Stomach (tissue), 9 donors: Measurements from ENCODE around the gene SMAGP. TPM values are rescaled to one million over a fixed set of nuclear protein-coding genes. Genes with fewer than 3 reads are reported as not detected.

Experiments
- DNase-seq, 2 donors: peaks; one replicate each; pipeline versions ENCODE4 v3.0.0 to v3.0.0-alpha.2; 2013 to 2019
- H3K27ac ChIP-seq, 5 donors: fragments of 200-600 bp in 4 of 5; sonication (generic) in 4 of 5; one replicate each; pipeline ENCODE4 v1.5.1; 2013 to 2019; ENCODE audit warnings: mild to moderate bottlenecking in 1 of 5, moderate library complexity in 1 of 5
- H3K27me3 ChIP-seq, 3 donors: fragments of 200-600 bp; sonication (generic); one replicate each; pipeline ENCODE4 v1.5.1; 2017 to 2019; ENCODE audit warnings: mixed run types in 1 of 3
- H3K36me3 ChIP-seq, 4 donors: fragments of 200-600 bp; sonication (generic); 1 replicate in 3 of 4; 2 replicates in 1 of 4; pipeline ENCODE4 v1.5.1; 2016 to 2019
- H3K4me1 ChIP-seq, 4 donors: fragments of 200-600 bp; sonication (generic); one replicate each; pipeline ENCODE4 v1.5.1; 2016 to 2019
- H3K4me3 ChIP-seq, 4 donors: fragments of 200-600 bp; sonication (generic) in 3 of 4; one replicate each; pipeline ENCODE4 v1.5.1; 2016 to 2019; ENCODE audit warnings: mild to moderate bottlenecking in 1 of 4
- H3K9me3 ChIP-seq, 4 donors: fragments of 200-600 bp; sonication (generic); one replicate each; pipeline ENCODE4 v1.5.1; 2016 to 2019
- CTCF ChIP-seq, 7 experiments: fragments of 450-650 bp in 4 of 7; fragments of 200-600 bp in 3 of 7; sonication (generic) in 3 of 7; IDR thresholded peaks; one replicate each; pipeline ENCODE4 v1.5.1; 2016 to 2019; ENCODE audit warnings: antibody characterized with exemption in 7 of 7, control low read depth in 2 of 7, mild to moderate bottlenecking in 1 of 7
- EP300 ChIP-seq: sonication (generic); formaldehyde crosslinking; IDR thresholded peaks from one replicate; pipeline ENCODE4 v1.6.1; 2017; ENCODE audit warnings: antibody characterized with exemption
- POLR2A ChIP-seq, 4 donors: fragments of 450-650 bp; IDR thresholded peaks; one replicate each; pipeline ENCODE4 v1.6.1; 2016; ENCODE audit warnings: antibody characterized with exemption in 4 of 4, control low read depth in 2 of 4, mild to moderate bottlenecking in 1 of 4, moderate library complexity in 1 of 4
- POLR2AphosphoS5 ChIP-seq, 3 donors: sonication (generic); formaldehyde crosslinking; IDR thresholded peaks; one replicate each; pipeline ENCODE4 v1.6.1; 2016; ENCODE audit warnings: antibody characterized with exemption in 3 of 3
- WGBS, 5 donors: extraction: QIAGEN DNeasy Blood & Tissue Kit in 3 of 5; methylation state at CpG; one replicate each; pipeline versions ENCODE4 v1.1.5 to v1.1.7; 2013 to 2018; 5-methylcytosine and 5-hydroxymethylcytosine counted together
- intact Hi-C: fragments of 100-400 bp; cut with DNase I; formaldehyde crosslinking; loops from one replicate; pipeline ENCODE4 v1.15.1; 2023; ENCODE audit warnings: low total_unique reads
- polyA plus RNA-seq, 3 donors: library from polyadenylated mRNA; stranded (reverse); fragments of 200-250 nt; gene quantifications; one replicate each; pipeline ENCODE4 v1.2.3, GENCODE V29; 2013
- total RNA-seq, 5 donors: library from RNA; depleted of rRNA; stranded (reverse); fragments of >200 nt; gene quantifications; one replicate each; pipeline versions ENCODE4 v1.1.0 to v1.2.3, GENCODE V29; 2014 to 2016
- donor health status: healthy with polysubstance abuse.
- donor health status: Bipolar disorder and iron deficiency.
- donor health status: healthy.

Gene SMAGP
- total and polyA plus RNA-seq, 8 donors: 2.3 to 74.9 (median 27.6) TPM

DNA sequence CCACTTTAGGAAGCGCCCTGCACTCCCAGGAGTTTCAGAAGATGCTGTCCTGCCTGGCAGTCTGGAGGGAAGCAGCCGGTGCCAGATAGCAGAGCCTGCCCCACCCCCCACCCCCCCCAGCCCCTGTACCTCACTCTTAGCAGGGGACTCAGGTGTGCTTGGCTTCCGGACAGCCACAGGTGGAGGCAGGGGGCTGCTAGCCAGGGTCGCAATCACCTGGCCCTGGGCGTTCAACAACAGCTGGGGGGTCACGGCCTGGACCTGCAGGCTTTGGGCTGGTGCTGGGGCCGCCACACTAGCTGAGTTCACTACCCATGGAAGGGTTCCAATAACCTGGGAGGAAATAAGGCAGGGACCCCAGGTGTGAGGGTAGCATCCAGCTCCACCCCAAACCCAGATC, 74.4 kb downstream of the SMAGP start:
- no peak overlapping the region for H3K4me3 ChIP-seq
- intact Hi-C loops: no loop called here
- H3K27ac ChIP-seq: no peak overlapping the region
- H3K9me3 ChIP-seq: no peaks in the 10 kb centered on the region
- no peaks in the 10 kb centered on the region for H3K27me3 ChIP-seq
- no peak for DNase-seq
- peaks cover 0 to 53% (median 46%) of the 10 kb centered on the region in 4 donors for H3K36me3 ChIP-seq
- H3K4me1 ChIP-seq: no peaks in the 10 kb centered on the region
- TF ChIP-seq EP300 (no peak), POLR2A (IDR thresholded peaks at IDR 0.05) (no peak), CTCF (IDR thresholded peaks at IDR 0.05) (no peak), POLR2AphosphoS5 (IDR thresholded peaks at IDR 0.05) (no peak)
- 88 to 99% (median 93%) methylated on average over 4 to 7 of the region's 7 CpGs for WGBS, 5 donors

Other genes with a start within 250 kb of the SMAGP start
- 100 to 1,000 TPM in 2 of 5 donors, 10 to 100 TPM in 3; 29.0 to 348 (median 94.2) TPM for gene SLC11A2, start 244.0 kb downstream of the SMAGP start, total RNA-seq
- 10 to 100 TPM in 2 of 3 donors, 1 to 10 TPM in 1; 5.0 to 15.9 (median 10.3) TPM for gene SLC11A2, start 244.0 kb downstream of the SMAGP start, polyA plus RNA-seq
- gene LETMD1, start 222.1 kb downstream of the SMAGP start, total RNA-seq: 100 to 1,000 TPM in 2 of 5 donors, 10 to 100 TPM in 3; 33.6 to 527 (median 92.9) TPM
- gene LETMD1, start 222.1 kb downstream of the SMAGP start, polyA plus RNA-seq: 10 to 100 TPM; 41.8 to 79.4 (median 70.6) TPM
- 100 to 1,000 TPM in 1 of 5 donors, 10 to 100 TPM in 4; 12.5 to 117 (median 22.9) TPM for gene CSRNP2, start 186.8 kb downstream of the SMAGP start, total RNA-seq
- gene CSRNP2, start 186.8 kb downstream of the SMAGP start, polyA plus RNA-seq: 1 to 10 TPM; 6.0 to 8.8 (median 6.9) TPM
- gene TFCP2, start 97.3 kb downstream of the SMAGP start, total RNA-seq: 10 to 100 TPM in 2 of 5 donors, 1 to 10 TPM in 3; 6.7 to 56.2 (median 8.2) TPM
- 10 to 100 TPM in 1 of 3 donors, 1 to 10 TPM in 2; 8.6 to 10.5 (median 9.8) TPM for gene TFCP2, start 97.3 kb downstream of the SMAGP start, polyA plus RNA-seq
- gene POU6F1, start 52.4 kb downstream of the SMAGP start, total RNA-seq: 10 to 100 TPM in 3 of 5 donors, 1 to 10 TPM in 2; 5.9 to 16.8 (median 12.9) TPM
- 1 to 10 TPM; 3.8 to 5.7 (median 5.1) TPM for gene POU6F1, start 52.4 kb downstream of the SMAGP start, polyA plus RNA-seq
- gene DAZAP2, start 31.6 kb downstream of the SMAGP start, total RNA-seq: 100 to 1,000 TPM in 3 of 5 donors, 10 to 100 TPM in 2; 37.4 to 149 (median 144) TPM
- gene DAZAP2, start 31.6 kb downstream of the SMAGP start, polyA plus RNA-seq: 100 to 1,000 TPM; 141 to 547 (median 311) TPM
- 10 to 100 TPM in 3 of 5 donors, 1 to 10 TPM in 2; 3.5 to 33.0 (median 14.6) TPM for gene BIN2, start 53.8 kb upstream of the SMAGP start, total RNA-seq
- 1 to 10 TPM; 2.2 to 4.4 (median 3.4) TPM for gene BIN2, start 53.8 kb upstream of the SMAGP start, polyA plus RNA-seq
- gene CELA1, start 76.3 kb upstream of the SMAGP start, total RNA-seq: not detected
- gene CELA1, start 76.3 kb upstream of the SMAGP start, polyA plus RNA-seq: not detected
- 100 to 1,000 TPM in 1 of 5 donors, 10 to 100 TPM in 3, 1 to 10 TPM in 1; 4.1 to 155 (median 40.4) TPM for gene GALNT6, start 121.0 kb upstream of the SMAGP start, total RNA-seq
- gene GALNT6, start 121.0 kb upstream of the SMAGP start, polyA plus RNA-seq: 10 to 100 TPM in 1 of 3 donors, 1 to 10 TPM in 2; 3.4 to 11.8 (median 7.7) TPM
- 1 to 10 TPM in 3 of 5 donors, under 1 TPM in 2; 0.29 to 9.7 (median 1.8) TPM for gene SLC4A8, start 154.4 kb upstream of the SMAGP start, total RNA-seq
- gene SLC4A8, start 154.4 kb upstream of the SMAGP start, polyA plus RNA-seq: 1 to 10 TPM in 1 of 3 donors, under 1 TPM in 2; 0.35 to 1.1 (median 0.87) TPM